GM21529 (cell line): ENCODE data around the gene PRR33.
"Not testable (repeated sequence)": the region's sequence is repeated elsewhere in the genome, so short reads cannot be mapped to it uniquely, and the experiment has no call there.

ENCODE experiments used
- ATAC-seq: cut with Tn5 transposase; IDR thresholded peaks from one replicate; pipeline ENCODE4 v1.9.1; 2021; ENCODE audit not compliant: unreplicated experiment

Gene PRR33

DNA sequence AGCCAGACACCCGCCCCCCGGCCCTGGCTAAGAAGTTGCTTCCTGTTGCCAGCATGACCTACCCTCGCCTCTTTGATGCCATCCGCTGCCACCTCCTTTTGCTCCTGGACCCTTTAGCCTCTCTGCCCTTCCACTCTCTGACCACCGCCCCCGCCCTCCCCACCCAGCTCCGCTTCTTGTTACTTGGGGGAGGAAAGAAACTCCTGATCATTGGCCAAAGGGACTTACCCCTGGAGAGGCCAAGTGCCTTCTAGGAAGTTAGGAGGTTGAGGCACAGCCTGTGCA lies at the start of gene PRR33:
PRR33 (minus strand) TSS at position 65 of the 285 bp plus-strand sequence. CDS start 1,311 bp downstream, outside the sequence.
- no peak for ATAC-seq

DNA sequence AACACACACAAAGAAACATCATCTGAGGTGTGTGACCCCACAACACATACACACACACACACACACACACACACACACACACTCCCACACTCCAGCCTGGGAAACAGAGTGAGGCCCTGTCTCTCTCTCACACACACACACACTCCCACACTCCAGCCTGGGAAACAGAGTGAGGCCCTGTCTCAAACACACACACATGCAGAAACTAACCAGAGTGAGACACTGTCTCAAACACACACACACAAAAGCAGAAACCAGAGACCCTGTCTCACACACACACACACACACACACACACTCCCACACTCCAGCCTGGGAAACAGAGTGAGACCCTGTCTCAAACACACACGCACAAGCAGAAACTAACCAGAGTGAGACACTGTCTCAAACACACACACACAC lies 48.1 kb upstream of the PRR33 start:
- not testable (repeated sequence) for ATAC-seq

DNA sequence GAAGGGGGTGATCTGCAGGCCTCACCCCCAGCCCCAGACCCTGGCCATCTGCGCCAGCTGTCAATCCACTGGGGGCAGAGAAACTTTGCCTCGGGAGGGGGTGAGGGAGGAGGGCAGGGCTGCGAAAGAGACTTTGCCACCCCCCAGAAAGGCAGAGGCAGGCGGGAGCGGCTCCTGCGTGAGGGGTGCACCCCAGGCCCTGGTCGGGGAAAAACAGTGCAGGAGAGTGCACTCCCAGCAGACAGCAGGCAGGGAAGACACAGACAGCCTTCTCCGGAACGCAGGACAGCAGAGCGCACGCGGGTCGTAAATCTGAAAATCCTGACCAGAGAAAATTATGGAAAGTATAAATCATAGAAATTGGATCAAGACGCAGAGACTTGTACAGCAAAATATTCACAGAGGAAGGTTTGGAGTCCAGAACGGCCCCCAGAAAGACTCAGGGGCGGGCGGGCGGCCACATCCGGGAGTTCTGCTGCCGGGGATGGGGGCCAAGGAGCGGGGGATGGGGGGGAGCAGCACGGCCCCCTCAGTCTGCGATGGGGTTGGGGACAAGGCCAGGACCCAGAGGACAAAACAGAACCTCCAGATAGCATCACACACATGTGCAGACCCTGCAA lies 47.4 kb upstream of the PRR33 start:
- ATAC-seq = no peak

DNA sequence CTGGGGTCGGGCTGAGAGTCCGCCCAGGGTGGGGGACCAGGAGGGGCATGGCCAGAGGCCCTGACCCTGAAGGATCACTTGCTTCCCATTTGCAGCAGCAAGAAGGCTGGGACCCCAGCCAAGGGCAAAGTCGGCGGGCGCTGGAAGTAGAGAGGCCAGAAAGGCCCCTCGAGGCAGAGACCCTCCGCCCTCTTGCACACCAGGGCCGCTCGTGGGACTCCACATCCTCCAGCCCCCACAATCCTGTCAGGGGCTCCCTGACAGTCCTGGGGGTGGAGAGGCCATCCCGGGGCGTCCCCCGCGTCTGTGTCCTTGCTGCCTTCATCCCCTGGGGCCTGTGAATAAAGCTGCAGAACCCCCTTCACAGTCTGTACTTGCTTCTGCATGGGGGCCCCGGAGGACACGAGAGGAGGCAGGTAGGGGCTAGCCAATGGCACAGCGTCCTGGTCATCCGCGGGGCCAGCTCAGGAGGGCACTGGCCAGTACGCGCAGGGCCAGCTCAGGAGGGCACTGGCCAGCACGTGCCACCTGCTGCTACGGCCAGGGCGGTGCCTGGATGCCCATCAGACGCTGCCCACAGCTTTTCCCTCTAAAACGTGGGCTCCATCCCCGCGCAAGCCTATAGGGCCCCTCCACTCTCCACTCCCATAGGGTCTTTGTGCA lies 46.8 kb upstream of the PRR33 start:
- ATAC-seq = no peak

DNA sequence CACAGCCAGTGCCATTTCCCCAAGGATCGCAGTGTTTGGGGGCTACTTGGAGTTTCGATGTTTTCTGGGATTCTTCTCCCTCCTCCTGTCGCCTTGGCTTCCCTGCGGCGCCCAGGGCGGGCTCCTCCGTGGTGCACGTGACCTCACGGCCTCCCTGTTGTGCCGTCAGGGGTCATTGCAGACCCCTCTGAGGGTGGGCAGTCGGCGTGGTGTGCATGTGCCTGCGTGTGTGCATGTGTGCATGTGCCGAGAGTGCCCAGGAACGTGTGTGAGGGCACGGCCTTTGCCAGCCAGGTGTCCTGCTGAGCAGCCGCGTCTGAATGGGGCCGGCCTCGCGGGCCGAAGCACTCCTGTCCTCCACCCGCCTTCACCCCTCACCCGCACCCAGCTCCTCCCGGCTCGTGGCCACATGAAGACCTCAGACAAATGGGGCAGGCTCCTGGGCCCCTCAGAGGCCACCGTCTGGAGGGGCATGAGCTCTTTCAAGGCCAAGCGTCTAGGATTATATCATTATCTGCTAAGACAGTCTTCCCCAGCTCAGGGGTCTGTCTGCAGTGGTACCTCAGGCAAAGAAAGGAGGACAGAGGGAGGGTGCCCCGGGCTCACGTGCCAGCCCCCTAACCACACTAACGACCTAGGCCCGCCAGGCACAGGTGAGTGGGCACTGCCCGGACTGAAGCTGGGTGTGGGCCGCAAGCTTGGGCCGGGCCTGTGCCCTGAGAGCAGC lies 46.1 kb upstream of the PRR33 start:
- ATAC-seq = no peak

GRCh38 chr11:1936781-1937615 lies 45.3 kb upstream of the PRR33 start:
- no peak for ATAC-seq

- no peak for ATAC-seq
Observed at GRCh38 chr11:1936072-1936780, 44.5 kb upstream of the PRR33 start.

- ATAC-seq = no peak
Observed at GRCh38 chr11:1935156-1936071, 43.7 kb upstream of the PRR33 start.

GRCh38 chr11:1934335-1935155 lies 42.9 kb upstream of the PRR33 start:
- ATAC-seq = no peak

DNA sequence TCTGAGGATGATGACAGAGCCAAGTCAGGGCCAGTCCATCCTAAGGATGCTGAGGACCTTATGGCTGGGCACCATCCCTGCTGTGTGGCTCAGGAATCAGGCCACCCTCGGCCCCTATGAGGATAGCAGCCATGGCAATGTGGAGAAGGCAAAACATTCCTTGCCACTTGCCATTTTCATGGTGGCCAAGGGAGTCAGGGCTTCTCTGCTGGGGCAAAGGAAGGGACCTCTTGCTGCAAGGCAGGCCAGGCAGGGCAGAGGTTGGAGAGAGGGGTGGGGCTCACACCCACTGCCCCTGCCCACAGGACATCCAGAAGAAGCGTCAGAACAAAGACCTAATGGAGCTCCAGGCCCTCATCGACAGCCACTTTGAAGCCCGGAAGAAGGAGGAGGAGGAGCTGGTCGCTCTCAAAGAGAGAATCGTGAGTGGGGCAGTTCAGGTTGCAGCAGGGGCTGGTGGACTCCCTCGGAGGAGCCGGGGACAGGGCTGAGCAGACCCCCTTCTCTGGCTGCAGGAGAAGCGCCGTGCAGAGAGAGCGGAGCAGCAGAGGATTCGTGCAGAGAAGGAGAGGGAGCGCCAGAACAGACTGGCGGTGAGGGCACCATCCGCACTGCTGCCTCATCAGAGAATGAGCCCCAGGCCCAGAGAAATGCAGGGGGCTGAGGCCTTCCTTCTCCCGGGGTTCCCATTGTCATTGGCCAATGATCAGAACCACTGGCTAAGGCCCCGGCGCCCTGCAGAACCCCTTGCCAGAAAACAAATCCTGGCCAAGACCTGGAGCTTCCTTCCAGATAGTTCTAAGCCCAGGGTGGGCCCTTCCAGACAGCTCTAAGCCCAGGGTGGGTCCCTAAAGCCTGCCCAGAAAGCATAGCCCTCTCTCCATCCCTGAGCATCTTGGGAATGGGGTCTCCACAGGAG lies 42.0 kb upstream of the PRR33 start:
- no peak for ATAC-seq

- no peak for ATAC-seq
Observed at GRCh38 chr11:1932681-1933080, 41.0 kb upstream of the PRR33 start.

GRCh38 chr11:1932105-1932480 lies 40.4 kb upstream of the PRR33 start:
- ATAC-seq = no peak

GRCh38 chr11:1931341-1932104 lies 39.8 kb upstream of the PRR33 start:
- no peak for ATAC-seq

GRCh38 chr11:1930462-1930830 lies 38.8 kb upstream of the PRR33 start:
- ATAC-seq = no peak

GRCh38 chr11:1929621-1930461 lies 38.1 kb upstream of the PRR33 start:
- no peak for ATAC-seq

- ATAC-seq = no peak
Observed at GRCh38 chr11:1928891-1929541, 37.3 kb upstream of the PRR33 start.
